Brain microvascular endothelial cell (primary cell): ENCODE data around the gene SFXN2.

Experiments
- DNase-seq: peaks from one replicate; pipeline ENCODE4 v3.0.0-alpha.2; 2020
- H3K27ac ChIP-seq: fragments of 250-450 bp; sonication (Bioruptor Pico); 2 replicates; pipeline ENCODE4 v1.5.1; 2020; ENCODE audit warnings: mild to moderate bottlenecking, moderate library complexity
- H3K27me3 ChIP-seq: fragments of 250-450 bp; sonication (Bioruptor Pico); replicated peaks from 2 replicates; pipeline ENCODE4 v1.5.1; 2020; ENCODE audit warnings: mild to moderate bottlenecking
- H3K36me3 ChIP-seq: fragments of 250-450 bp; sonication (Bioruptor Pico); replicated peaks from 2 replicates; pipeline ENCODE4 v1.5.1; 2020; ENCODE audit warnings: mild to moderate bottlenecking
- H3K4me3 ChIP-seq: 2 replicates; pipeline ENCODE4 v1.5.1; 2011; ENCODE audit warnings: low read depth, mild to moderate bottlenecking, control low read depth, low read length, moderate library complexity
- in situ Hi-C: cut with HindIII; loops from 2 replicates; pipeline ENCODE4 v1.10.0; 2017; ENCODE audit warnings: low sequenced_read_pairs, low pct_ligation_motif_present
- TF ChIP-seq, protein P1 (sequence below): IDR thresholded peaks from 2 replicates; pipeline ENCODE4 v1.5.1; 2011; ENCODE audit warnings: low read depth, mild to moderate bottlenecking, moderate library complexity, low read length, control low read depth, inconsistent platforms; ENCODE audit errors: missing control alignments

SFXN2 gene

DNA sequence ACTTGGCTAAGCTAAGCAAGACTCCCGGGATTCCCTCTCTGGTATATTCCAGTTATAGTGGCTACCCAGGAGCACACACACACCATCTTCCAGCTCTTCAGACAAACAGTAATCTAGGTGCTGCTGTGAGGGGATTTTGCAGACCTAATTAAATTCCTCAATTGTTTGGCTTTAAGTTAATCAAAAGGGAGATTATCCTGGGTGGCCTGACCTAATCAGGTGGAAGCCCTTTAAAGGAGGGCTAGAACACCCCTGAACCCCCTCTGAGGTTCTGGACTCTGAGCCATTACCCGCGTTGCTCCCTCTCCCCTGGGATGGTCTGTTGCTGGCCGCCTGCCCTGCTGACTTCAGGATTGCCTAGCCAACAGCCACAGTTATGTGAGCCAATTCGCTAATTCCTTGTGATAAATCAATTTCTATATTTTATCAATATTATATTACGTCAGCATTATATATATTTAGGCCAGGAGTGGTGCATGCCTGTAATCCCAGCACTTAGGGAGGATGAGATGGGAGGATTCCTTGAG is 6.4 kb downstream of the SFXN2 start:
- TF ChIP-seq, protein P1, sequence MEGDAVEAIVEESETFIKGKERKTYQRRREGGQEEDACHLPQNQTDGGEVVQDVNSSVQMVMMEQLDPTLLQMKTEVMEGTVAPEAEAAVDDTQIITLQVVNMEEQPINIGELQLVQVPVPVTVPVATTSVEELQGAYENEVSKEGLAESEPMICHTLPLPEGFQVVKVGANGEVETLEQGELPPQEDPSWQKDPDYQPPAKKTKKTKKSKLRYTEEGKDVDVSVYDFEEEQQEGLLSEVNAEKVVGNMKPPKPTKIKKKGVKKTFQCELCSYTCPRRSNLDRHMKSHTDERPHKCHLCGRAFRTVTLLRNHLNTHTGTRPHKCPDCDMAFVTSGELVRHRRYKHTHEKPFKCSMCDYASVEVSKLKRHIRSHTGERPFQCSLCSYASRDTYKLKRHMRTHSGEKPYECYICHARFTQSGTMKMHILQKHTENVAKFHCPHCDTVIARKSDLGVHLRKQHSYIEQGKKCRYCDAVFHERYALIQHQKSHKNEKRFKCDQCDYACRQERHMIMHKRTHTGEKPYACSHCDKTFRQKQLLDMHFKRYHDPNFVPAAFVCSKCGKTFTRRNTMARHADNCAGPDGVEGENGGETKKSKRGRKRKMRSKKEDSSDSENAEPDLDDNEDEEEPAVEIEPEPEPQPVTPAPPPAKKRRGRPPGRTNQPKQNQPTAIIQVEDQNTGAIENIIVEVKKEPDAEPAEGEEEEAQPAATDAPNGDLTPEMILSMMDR = no peak
- Histone ChIP-seq H3K36me3 (no peaks in the 10 kb centered on the region), H3K27me3 (no peaks in the 10 kb centered on the region), H3K27ac (no peak overlapping the region), H3K4me3 (no peak overlapping the region)
- no peak for DNase-seq
- in situ Hi-C loops = no loop called here

DNA sequence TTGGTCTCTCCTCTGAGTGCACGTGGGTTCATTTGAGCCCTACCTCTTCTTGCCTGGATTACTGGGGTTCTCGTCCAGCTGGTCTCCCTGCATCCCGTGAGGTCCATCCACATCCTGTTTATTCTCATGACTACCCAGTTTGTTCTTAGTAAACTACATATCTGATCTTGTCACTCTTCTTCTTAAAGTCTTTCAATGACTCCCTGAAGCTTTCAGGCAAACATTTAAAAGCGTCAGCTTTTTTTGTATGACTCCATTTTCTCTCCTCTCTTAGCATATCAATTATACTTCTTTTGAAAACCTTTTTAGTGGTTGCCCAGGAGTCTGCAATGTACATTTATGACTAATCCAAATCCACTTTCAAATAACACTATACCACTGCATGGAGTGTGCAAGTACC is 7.5 kb downstream of the SFXN2 start:
- H3K36me3 ChIP-seq = no peaks in the 10 kb centered on the region
- no peak overlapping the region for H3K27ac ChIP-seq
- H3K27me3 ChIP-seq = no peaks in the 10 kb centered on the region
- no peak for DNase-seq
- no peak overlapping the region for H3K4me3 ChIP-seq
- in situ Hi-C loops = no loop called here
- TF ChIP-seq, protein P1 = no peak

DNA sequence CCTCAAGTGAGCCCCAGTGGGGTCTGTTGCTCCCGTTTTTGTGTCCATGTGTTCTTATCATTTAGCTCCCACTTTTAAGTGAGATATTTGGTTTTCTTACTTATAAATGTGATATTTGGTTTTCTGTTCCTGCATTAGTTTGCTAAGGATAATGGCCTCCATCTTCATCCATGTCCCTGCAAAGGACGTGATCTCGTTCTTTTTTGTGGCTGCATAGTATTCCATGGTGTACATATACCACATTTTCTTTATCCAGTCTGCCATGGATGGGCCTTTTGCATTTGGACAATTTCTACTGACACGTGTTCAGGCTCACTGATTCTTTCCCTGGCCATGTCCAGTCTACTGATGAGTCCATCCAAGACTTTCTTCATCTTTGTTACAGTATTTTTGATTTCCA is 9.6 kb downstream of the SFXN2 start:
- H3K4me3 ChIP-seq = no peak overlapping the region
- no peak for DNase-seq
- H3K36me3 ChIP-seq = no peaks in the 10 kb centered on the region
- TF ChIP-seq, protein P1 = no peak
- no peak overlapping the region for H3K27ac ChIP-seq
- in situ Hi-C loops = no loop called here
- H3K27me3 ChIP-seq = no peaks in the 10 kb centered on the region

DNA sequence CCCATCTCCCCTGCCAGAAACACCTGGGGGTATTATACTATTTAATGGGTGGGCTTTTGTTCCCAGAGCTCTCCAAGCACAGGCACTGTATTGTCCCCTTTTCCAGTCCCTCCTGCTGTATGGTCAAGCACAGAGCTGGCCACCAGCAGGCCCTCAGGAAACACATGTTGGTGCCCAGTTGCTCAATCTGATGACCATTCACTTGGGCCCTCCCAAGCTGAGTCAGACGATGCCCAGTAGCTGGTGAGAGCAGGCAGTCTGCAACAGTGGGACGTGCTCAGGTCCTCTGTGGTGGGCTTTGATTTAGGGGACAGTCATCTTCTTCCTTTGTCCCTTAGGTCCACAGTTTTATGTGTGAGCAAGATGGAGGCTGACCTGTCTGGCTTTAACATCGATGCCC is 11.8 kb downstream of the SFXN2 start:
- TF ChIP-seq, protein P1 = no peak
- in situ Hi-C loops = loop anchor here (25.0 kb wide), 1 partner anchor 186 kb away; the partner anchor contains the start of gene CNNM2
- Histone ChIP-seq H3K27ac (no peak overlapping the region), H3K4me3 (no peak overlapping the region), H3K36me3 (no peaks in the 10 kb centered on the region), H3K27me3 (no peaks in the 10 kb centered on the region)
- DNase-seq = no peak

DNA sequence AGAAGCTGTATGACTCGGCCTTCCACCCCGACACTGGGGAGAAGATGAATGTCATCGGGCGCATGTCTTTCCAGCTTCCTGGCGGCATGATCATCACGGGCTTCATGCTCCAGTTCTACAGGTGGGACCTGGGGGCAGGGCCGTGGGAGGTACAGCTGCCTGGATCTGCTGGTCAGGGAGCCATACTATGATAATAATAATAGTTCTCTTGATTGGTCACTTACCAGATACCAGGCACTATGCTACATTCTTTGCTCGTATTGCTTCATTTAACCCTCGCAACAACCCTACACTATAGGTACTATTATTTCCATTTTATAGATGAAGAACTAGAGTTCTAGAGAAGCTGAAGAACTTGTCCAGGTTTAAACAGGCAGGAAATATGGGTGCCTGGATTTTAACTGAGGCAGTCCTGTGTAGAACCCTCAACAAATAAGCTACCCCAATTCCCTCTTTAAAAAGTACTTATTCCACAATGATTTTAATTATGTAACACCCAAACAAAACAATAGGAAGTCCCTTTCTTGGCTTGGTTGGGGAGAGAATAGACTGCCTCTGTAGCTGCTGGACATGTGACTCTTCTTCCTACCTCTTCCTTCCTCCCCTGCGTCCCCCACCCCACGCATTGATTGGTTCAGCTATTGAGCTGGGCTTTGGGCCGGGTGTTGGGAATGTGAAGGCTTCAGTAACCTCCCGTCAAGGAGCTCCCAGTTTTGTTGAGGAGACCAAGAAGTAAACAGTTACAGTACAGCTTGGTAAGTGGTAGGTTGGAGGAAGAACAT is 12.8 kb downstream of the SFXN2 start:
- TF ChIP-seq, protein P1 = no peak
- no peak for DNase-seq

More for the DNA sequence above, 12.8 kb downstream of the SFXN2 start:
- in situ Hi-C loops = loop anchor here (25.0 kb wide), 1 partner anchor 185 kb away; the partner anchor contains the start of gene CNNM2
- H3K36me3 ChIP-seq = no peaks in the 10 kb centered on the region
- no peaks in the 10 kb centered on the region for H3K27me3 ChIP-seq
- no peak overlapping the region for H3K4me3 ChIP-seq
- H3K27ac ChIP-seq = no peak overlapping the region
